ENCODE measurements around the gene CYB561A3. TPM values are rescaled to one million over a fixed set of nuclear protein-coding genes. Genes with fewer than 3 reads are reported as not detected.

Gene CYB561A3
- total RNA-seq (2014; rRNA removed; shearing (Covaris generic)) (21.7 and 28.1 TPM in 2 replicates), total RNA-seq (2022) (58.2 and 63.8 TPM in 2 replicates), Bru-seq, nascent RNA (percentile 67 among the genes with signal in this experiment), BruChase-seq, experiment 1, labeled RNA remaining after a 6-hour chase (percentile 86 among the genes with signal in this experiment), BruChase-seq, experiment 2, labeled RNA remaining after a 2-hour chase (percentile 80 among the genes with signal in this experiment)
- long read RNA-seq, transcript CYB561A3-201 (7 exons, 3,061 nt), result major isoform, 42 of 59 reads
- long read RNA-seq, partial matches to known transcripts, result 1 of 59 reads
- long read RNA-seq, other reads (novel, unspliced or antisense), result 15 of 59 reads

- H3K79me2 ChIP-seq (ENCODE audit: insufficient read depth, low read depth, low read length), result peaks cover 51% of the 10 kb centered on the region
- CTCF ChIA-PET (ENCODE audit: unreplicated experiment), result interaction anchor here (0.9 to 1.8 kb wide), 3 partner anchors 26 to 67 kb away, joined by 3 to 13 read pairs (median 3); partner anchors contain the start of gene VWCE
- no peaks in the 10 kb centered on the region for H3K9me2 ChIP-seq (ENCODE audit: insufficient read depth, low read length)
Measured at GRCh38 chr11:61361741-61362541, at the start of gene CYB561A3, which contains the start of gene TMEM138. CYB561A3 (minus strand) TSS chr11:61361882; CDS start chr11:61356713, 5,169 bp downstream. TMEM138 (plus strand) TSS chr11:61362374; CDS start chr11:61364391, 2,017 bp downstream.

GRCh38 chr11:61406991-61407728, 45.5 kb upstream of the CYB561A3 start:
- Histone ChIP-seq H3K79me2 (ENCODE audit: insufficient read depth, low read depth, low read length) (no peaks in the 10 kb centered on the region), H3K9me3 (ENCODE audit: low read length) (no peaks in the 10 kb centered on the region), H3K27ac (ENCODE audit: low read depth, low read length, poor library complexity, severe bottlenecking) (no peak overlapping the region), H2AFZ (ENCODE audit: low read length) (no peak overlapping the region), H3K9me2 (ENCODE audit: insufficient read depth, low read length) (no peaks in the 10 kb centered on the region), H4K20me1 (ENCODE audit: insufficient read depth, low read length) (peaks cover 6% of the 10 kb centered on the region; the same call in 1 of the 2 replicates), H3K4me2 (ENCODE audit: low read length) (no peak overlapping the region), H3K36me3 (ENCODE audit: insufficient read depth, low read length) (peaks cover 100% of the 10 kb centered on the region), H3K4me3 (ENCODE audit: low read depth, low read length, poor library complexity, severe bottlenecking) (no peak overlapping the region), H3K4me1 (ENCODE audit: insufficient read depth, low read length, poor library complexity, severe bottlenecking) (no peaks in the 10 kb centered on the region)
- intact Hi-C loops (cut with micrococcal nuclease; ENCODE audit: unreplicated experiment), result no loop called here
- ChIA-PET CTCF (ENCODE audit: unreplicated experiment) (no interaction called here), POLR2A (no interaction called here)
- no TSS peak for BruUV-seq (replicated peaks)
- TF ChIP-seq EZH2phosphoT487 (IDR thresholded peaks at IDR 0.05; ENCODE audit: borderline replicate concordance, low read depth, low read length) (no peak), CTCF (conservative IDR thresholded peaks at IDR 0.05; ENCODE audit: low read length) (no peak)
- DNase-seq (ENCODE audit: low spot score), result no peak

More at GRCh38 chr11:61361741-61362541, at the start of gene CYB561A3, which contains the start of gene TMEM138:
- no peaks in the 10 kb centered on the region for H3K9me3 ChIP-seq (ENCODE audit: low read length)
- H2AFZ ChIP-seq (ENCODE audit: low read length), result peak within 1 kb of the TSS; percentile 65
- H4K20me1 ChIP-seq (ENCODE audit: insufficient read depth, low read length), result no peaks in the 10 kb centered on the region
- H3K27ac ChIP-seq (ENCODE audit: low read depth, low read length, poor library complexity, severe bottlenecking), result peak within 1 kb of the TSS; percentile 89
- intact Hi-C loops (cut with micrococcal nuclease; ENCODE audit: unreplicated experiment), result loop anchor here (5.0 kb wide), 1 partner anchor 65 kb away; the partner anchor contains the start of gene CPSF7
- no TSS peak for BruUV-seq (replicated peaks)
- peak; percentile 95 for DNase-seq (ENCODE audit: low spot score)
- H3K4me2 ChIP-seq (ENCODE audit: low read length), result peak within 1 kb of the TSS; percentile 85
- H3K4me1 ChIP-seq (ENCODE audit: insufficient read depth, low read length, poor library complexity, severe bottlenecking), result peaks cover 45% of the 10 kb centered on the region
- peak within 1 kb of the TSS; percentile 86 for H3K4me3 ChIP-seq (ENCODE audit: low read depth, low read length, poor library complexity, severe bottlenecking)
- POLR2A ChIA-PET, result interaction anchor here (0.5 to 4.7 kb wide), 13 partner anchors 9 to 1468 kb away, joined by 3 to 80 read pairs (median 5); partner anchors contain the start of genes CPSF7, DDB1, SDHAF2 and TKFC
- peaks cover 39% of the 10 kb centered on the region for H3K36me3 ChIP-seq (ENCODE audit: insufficient read depth, low read length)
- no peak for TF ChIP-seq CTCF (conservative IDR thresholded peaks at IDR 0.05; ENCODE audit: low read length)
- TF ChIP-seq EZH2phosphoT487 (IDR thresholded peaks at IDR 0.05; ENCODE audit: borderline replicate concordance, low read depth, low read length), result no peak

All from OCI-LY7 (cell line).